Measurements from ENCODE around the gene WHRN.
A peak's percentile ranks its signal among the peaks of the same experiment; 100 is the strongest.

The WHRN gene

GRCh38 chr9:114505187-114506081 is at the start of gene WHRN:
Gene WHRN, minus strand, starts transcription at chr9:114505473. Its CDS starts 672 bp downstream, at chr9:114504801.
- peak; percentile 88 for DNase-seq (ENCODE audit: low read depth)

DNA sequence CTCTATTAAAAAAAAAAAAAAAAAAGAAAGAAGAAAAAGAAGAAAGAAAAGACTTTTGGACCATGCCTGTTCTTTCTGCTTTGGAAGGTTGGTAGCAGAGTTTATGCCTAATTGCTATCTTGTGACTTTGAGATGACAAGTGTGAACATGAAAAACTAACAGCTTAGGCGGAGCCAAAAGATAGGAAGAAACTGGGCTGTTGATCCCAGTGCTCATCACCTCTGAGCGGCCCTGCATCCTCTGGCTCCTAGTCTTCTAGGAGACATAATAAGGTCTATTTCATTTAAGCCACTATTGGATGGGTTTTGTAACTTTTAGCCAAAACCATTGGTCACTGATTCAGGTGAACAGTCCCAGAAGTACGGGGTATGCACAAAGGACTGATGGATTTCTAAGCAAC is 47.9 kb upstream of the WHRN start:
- DNase-seq (ENCODE audit: low read depth): no peak

DNA sequence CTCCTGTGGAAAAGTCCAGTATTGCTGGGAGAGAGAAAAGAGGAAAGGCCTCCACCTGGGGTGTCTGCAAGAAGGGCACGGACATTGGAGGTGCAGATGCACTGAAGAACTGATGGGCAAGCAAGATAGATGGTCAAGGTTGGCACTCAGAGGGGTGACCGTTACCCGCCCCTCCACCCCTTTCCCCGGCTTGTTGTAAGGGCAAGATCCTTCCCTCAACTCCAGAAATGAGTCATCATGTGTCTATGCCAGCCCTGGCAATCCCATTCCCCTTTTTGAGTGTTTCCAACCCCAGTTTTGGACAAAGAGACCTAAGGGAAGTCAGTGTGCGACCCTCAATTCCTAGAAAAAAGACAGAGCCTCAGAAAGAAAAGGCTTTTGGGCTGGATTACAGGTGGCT is 47.4 kb upstream of the WHRN start:
- DNase-seq (ENCODE audit: low read depth): no peak

- DNase-seq (ENCODE audit: low read depth): no peak
Observed at GRCh38 chr9:114551750-114552685, 46.7 kb upstream of the WHRN start.

DNA sequence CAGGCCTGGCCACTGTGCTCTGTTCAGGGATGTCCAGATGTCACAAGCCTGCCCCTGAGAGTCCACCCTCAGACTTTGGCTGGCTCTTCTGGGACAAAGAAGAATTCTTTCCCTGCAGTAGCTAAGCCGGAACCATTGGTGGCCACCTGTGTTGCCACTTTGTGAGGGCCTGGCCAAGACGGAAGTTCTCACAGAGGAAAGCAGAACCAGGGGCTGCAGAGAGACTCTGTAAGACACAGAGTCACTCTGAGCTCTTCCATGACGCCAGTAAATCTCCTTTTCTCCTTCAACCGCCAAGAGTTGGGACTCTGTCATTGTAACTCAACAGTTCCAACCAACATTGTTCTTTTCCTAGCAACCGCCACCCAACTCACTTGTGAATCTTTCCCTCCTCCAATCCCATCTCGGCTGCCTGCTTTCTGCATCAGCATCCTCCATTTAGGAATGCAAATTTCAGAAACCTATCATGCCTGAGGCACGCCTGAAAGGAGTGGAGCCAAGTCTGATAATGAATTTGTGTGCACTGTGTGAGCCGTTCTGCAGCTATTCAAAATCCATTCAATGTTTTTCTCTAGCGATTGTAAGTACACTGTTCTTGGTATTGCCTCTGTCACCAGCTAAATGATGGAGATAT is 44.5 kb upstream of the WHRN start:
- no peak for DNase-seq (ENCODE audit: low read depth)

GRCh38 chr9:114546851-114547250 is 41.6 kb upstream of the WHRN start:
- DNase-seq (ENCODE audit: low read depth): no peak

- no peak for DNase-seq (ENCODE audit: low read depth)
Observed at GRCh38 chr9:114545055-114545454, 39.8 kb upstream of the WHRN start.

DNA sequence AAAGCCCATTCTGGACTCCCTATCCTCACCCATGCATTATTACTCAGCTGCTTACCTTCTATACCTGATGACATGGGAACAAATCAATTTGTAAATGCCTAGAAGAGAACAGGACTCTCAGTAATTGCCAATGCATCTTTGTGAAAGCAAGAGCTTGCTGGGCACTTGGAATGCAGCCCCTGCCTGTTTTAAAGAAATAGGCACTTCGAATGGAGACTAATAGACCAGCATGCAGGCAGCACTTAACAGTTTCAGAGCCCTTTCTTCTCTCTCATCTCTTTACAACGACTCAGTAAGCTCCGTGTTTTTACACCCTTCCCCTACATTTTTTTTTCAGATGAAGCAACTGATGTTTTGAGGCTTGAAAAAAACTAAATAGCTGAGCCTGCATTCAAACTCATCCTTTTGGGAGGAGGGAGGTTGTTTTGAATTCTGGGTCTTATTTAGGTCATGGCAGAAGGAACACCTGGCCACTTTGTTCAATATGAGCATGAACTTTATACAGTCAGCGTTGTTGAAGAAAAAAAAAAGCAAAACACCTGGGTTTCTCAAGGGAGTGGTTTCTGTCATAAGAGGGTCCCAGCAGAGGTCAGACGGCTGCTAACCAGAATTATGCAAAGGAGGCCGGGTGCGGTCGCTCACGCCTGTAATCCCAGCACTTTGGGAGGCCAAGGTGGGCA is 34.6 kb upstream of the WHRN start:
- DNase-seq (ENCODE audit: low read depth): no peak

DNA sequence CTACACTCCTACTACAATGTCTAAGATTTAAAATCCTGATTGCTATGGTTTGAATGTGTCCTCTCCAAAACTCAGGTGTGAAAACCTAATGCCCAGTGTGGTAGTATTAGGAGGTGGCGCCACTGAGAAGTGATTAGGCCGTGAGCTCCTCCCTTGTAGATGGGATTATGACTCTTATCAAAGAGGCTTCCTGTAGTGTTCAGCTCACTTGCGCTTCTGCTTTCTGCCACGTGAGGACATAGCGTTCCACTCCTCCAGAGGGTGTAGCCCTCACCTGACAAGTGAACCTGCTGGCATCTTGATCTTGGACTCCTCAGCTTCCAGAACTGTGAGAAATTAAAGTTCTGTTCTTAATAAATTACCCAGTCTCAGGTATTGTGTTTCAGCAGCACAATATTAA is 33.0 kb upstream of the WHRN start:
- DNase-seq (ENCODE audit: low read depth): no peak

DNA sequence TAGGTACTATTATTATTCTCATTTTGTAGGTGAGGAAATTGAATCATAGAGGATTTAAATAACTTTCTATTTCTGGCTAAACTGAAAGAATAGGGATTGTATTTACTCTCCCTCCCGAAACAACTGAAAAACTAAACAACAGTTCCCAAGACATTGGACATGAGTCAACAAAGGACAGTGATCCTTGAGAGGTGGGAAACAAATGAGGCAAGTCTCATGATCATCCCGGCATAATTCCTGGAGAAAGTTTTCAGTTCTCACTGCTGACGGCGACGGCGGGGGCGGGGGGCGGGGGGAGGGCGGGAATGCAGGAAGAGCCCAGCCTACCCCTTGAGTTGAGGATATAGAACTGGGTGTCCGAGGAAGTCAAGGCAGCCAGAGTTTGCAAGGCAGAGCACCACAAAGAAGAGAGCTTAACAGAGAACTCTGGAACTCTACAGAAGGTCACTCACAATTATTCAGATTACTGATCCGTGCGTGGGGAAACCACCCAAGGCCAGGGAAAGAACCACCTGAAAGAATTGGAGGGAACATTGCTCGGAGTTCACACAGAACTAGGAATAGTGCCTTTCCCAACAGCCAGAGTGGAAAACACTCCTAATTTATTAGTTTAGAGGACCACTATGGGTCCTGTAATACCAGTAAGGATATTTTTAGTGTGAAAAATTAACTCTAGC is 27.4 kb upstream of the WHRN start:
- no peak for DNase-seq (ENCODE audit: low read depth)

DNA sequence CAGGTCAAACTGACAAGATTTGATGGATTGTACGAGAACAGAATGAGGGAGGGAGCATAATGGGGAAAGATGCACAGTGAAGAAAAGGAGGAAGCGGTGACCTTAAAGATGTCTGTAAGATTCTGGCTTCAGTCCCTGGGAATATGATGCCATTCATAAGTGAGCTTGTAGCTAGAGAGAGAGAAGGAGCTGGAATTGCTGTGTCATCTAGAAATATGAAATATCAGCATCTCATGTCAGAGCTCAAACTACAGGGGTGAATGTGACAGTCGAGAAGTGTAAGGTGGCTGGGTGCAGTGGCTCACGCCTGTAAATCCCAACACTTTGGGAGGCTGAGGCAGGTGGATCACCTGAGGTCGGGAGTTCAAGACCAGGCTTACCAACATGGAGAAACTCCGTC is 24.0 kb upstream of the WHRN start:
- no peak for DNase-seq (ENCODE audit: low read depth)

GRCh38 chr9:114526807-114527206 is 21.5 kb upstream of the WHRN start:
- no peak for DNase-seq (ENCODE audit: low read depth)

GRCh38 chr9:114525513-114525912 is 20.2 kb upstream of the WHRN start:
- DNase-seq (ENCODE audit: low read depth): no peak

DNA sequence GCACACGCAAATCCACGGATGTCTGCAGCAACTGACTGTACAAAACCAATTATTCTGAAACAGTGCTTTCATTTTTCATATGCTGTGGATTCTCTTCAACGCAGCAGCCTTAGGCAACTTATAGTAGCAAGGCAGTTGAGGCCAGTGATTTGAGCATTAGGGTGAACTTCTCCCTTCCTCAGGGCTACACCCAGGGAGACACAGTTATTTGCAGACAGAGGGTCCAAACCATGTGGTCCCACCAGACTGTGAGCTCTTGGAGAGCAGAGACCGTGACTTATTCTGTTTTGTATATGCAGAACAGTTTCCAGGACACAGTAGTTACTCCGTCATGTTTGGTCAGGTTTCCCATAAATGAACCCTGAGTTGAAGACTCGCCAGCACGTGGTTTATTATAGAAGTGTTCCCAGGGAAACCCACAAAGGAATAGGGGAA is 19.0 kb upstream of the WHRN start:
- no peak for DNase-seq (ENCODE audit: low read depth)

- no peak for DNase-seq (ENCODE audit: low read depth)
Observed at GRCh38 chr9:114522847-114523246, 17.6 kb upstream of the WHRN start.

GRCh38 chr9:114522286-114522685 is 17.0 kb upstream of the WHRN start:
- DNase-seq (ENCODE audit: low read depth): no peak

GRCh38 chr9:114521846-114522245 is 16.6 kb upstream of the WHRN start:
- no peak for DNase-seq (ENCODE audit: low read depth)

- DNase-seq (ENCODE audit: low read depth): no peak
Observed at GRCh38 chr9:114518599-114519022, 13.3 kb upstream of the WHRN start.

DNA sequence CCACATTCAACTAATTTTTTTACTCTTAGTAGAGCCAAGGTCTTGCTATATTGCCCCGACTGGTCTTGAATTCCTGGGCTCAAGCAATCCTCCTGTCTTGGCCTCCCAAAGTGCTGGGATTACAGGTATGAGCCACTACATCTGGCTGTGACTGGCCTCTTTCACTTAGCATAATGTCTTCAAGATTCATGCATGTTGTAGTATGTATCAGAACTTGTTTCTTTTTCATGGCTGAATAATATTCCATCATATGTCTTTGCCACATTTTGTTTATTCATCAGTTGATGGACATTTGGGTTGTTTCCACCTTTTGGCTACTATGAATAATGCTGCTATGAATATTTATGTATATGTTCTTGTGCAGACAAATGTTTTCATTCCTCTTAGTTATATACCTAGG is 12.8 kb upstream of the WHRN start:
- no peak for DNase-seq (ENCODE audit: low read depth)

- no peak for DNase-seq (ENCODE audit: low read depth)
Observed at GRCh38 chr9:114516913-114517312, 11.6 kb upstream of the WHRN start.

DNA sequence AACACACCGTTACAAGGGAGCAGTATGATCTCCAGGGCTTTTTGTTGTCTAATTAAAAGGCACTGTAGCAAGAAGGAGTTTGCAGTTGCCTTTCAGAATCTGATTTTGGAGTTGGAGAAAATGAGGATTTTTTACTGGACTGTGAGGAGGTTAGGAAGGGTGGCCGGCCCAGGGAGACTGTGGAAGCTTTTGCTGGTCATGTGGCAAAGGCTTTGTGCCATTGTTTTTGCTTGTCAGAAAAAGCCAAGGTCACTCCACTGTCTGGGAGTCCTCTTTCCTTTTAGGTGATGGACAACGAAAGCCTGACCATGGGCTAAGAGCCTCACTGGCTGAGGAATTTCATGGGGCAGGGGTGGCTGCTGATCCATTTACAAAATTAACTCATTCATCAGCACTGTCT is 10.3 kb upstream of the WHRN start:
- DNase-seq (ENCODE audit: low read depth): no peak
